AG09309 (cell line): ENCODE data around the gene SLC35A4.
A peak's percentile ranks its signal among the peaks of the same experiment; 100 is the strongest.

ENCODE experiments used
- DNase-seq: peaks from one replicate; pipeline ENCODE4 v3.0.0-alpha.2; 2010; ENCODE audit warnings: low read depth
- H3K4me3 ChIP-seq: 2 replicates; pipeline ENCODE4 v1.5.1; 2011; ENCODE audit warnings: mild to moderate bottlenecking, low read depth, low read length, moderate library complexity; ENCODE audit not compliant: control insufficient read depth
- CTCF ChIP-seq: IDR thresholded peaks from 2 replicates; pipeline ENCODE4 v1.5.1; 2011; ENCODE audit warnings: mild to moderate bottlenecking, low read depth, low read length, inconsistent platforms; ENCODE audit not compliant: insufficient read depth, control insufficient read depth; ENCODE audit errors: missing control alignments

Gene SLC35A4

GRCh38 chr5:140564196-140565023 is at the start of gene SLC35A4, which contains the start of gene APBB3:
Gene SLC35A4 (plus strand): TSS chr5:140564828. CDS start chr5:140567170, 2,342 bp downstream.
Gene APBB3 (minus strand): TSS chr5:140564598. CDS start chr5:140564245, 353 bp downstream.
- peak; percentile 97 for DNase-seq
- peak within 1 kb of the TSS; percentile 78 for H3K4me3 ChIP-seq

GRCh38 chr5:140524003-140524402 is 40.6 kb upstream of the SLC35A4 start:
- DNase-seq: no peak
- TF ChIP-seq CTCF: no peak

More at GRCh38 chr5:140564196-140565023, at the start of gene SLC35A4, which contains the start of gene APBB3:
- no peak for TF ChIP-seq CTCF

GRCh38 chr5:140540227-140540626 is 24.4 kb upstream of the SLC35A4 start:
- TF ChIP-seq CTCF: no peak
- DNase-seq: no peak
- no peak overlapping the region for H3K4me3 ChIP-seq

More at GRCh38 chr5:140524003-140524402, 40.6 kb upstream of the SLC35A4 start:
- no peak overlapping the region for H3K4me3 ChIP-seq

- H3K4me3 ChIP-seq: no peak overlapping the region
- no peak for TF ChIP-seq CTCF
- DNase-seq: no peak
Measured at GRCh38 chr5:140542972-140543371, 21.7 kb upstream of the SLC35A4 start.

- DNase-seq: no peak
- TF ChIP-seq CTCF: no peak
- H3K4me3 ChIP-seq: no peak overlapping the region
Measured at GRCh38 chr5:140544986-140545385, 19.6 kb upstream of the SLC35A4 start.

GRCh38 chr5:140545606-140546005 is 19.0 kb upstream of the SLC35A4 start:
- H3K4me3 ChIP-seq: no peak overlapping the region
- no peak for TF ChIP-seq CTCF
- DNase-seq: no peak
